H1 (cell line): ENCODE data around the gene GLCE. TPM values are rescaled to one million over a fixed set of nuclear protein-coding genes. Genes with fewer than 3 reads are reported as not detected.

Source experiments
- CTCF ChIA-PET: fragments of 300-600 bp; sonication (Branson Sonifier 250); formaldehyde crosslinking; loops from one replicate; lab custom pipeline; 2021; ENCODE audit not compliant: partially characterized antibody; lab: Charles Lee
- POLR2A ChIA-PET: fragments of 300-600 bp; sonication (Branson Sonifier 250); formaldehyde crosslinking; loops from one replicate; lab custom pipeline; 2021; ENCODE audit warnings: inconsistent platforms; ENCODE audit not compliant: partially characterized antibody; lab: Charles Lee
- DNase-seq, 2 experiments: peaks; one replicate each; pipeline versions ENCODE4 v3.0.0 to v3.0.0-alpha.2; 2010 to 2022; ENCODE audit warnings: low spot score in 2 of 2, low read depth in 1 of 2, mixed read lengths in 1 of 2
- FAIRE-seq: peaks from 2 replicates; lab custom pipeline; 2011; peaks lifted over from hg19 to GRCh38; lab: Jason Lieb, UNC
- H2AFZ ChIP-seq: 2 replicates; pipeline ENCODE4 v1.8.1; 2012; ENCODE audit warnings: low read length, inconsistent platforms
- H2AK5ac ChIP-seq: 2 replicates; pipeline ENCODE4 v1.6.1; 2013; ENCODE audit warnings: low read depth, low read length
- H2BK120ac ChIP-seq: replicated peaks from 2 replicates; pipeline ENCODE3; 2013; ENCODE audit warnings: low read depth, low read length, inconsistent platforms
- H2BK12ac ChIP-seq: 2 replicates; pipeline ENCODE4 v1.6.1; 2013; ENCODE audit warnings: low read depth, low read length
- H2BK15ac ChIP-seq: 2 replicates; pipeline ENCODE4 v1.6.1; 2013; ENCODE audit warnings: low read length
- H2BK20ac ChIP-seq: 2 replicates; pipeline ENCODE4 v1.6.1; 2013; ENCODE audit warnings: low read length
- H2BK5ac ChIP-seq: 2 replicates; pipeline ENCODE4 v1.6.1; 2013; ENCODE audit warnings: low read depth, low read length
- H3K14ac ChIP-seq: 2 replicates; pipeline ENCODE4 v1.6.1; 2013; ENCODE audit warnings: inconsistent platforms; ENCODE audit not compliant: insufficient read length
- H3K18ac ChIP-seq: 2 replicates; pipeline ENCODE4 v1.6.1; 2013; ENCODE audit warnings: low read length; ENCODE audit errors: extremely low read depth
- H3K23ac ChIP-seq: 2 replicates; pipeline ENCODE4 v1.6.1; 2013; ENCODE audit warnings: inconsistent platforms; ENCODE audit not compliant: insufficient read length
- H3K23me2 ChIP-seq: 2 replicates; pipeline ENCODE4 v1.6.1; 2013; ENCODE audit warnings: low read depth, low read length
- H3K27ac ChIP-seq: 2 replicates; pipeline ENCODE4 v1.6.1; 2011; ENCODE audit warnings: low read depth, low read length, inconsistent platforms
- H3K27me3 ChIP-seq, 4 experiments: replicated peaks in 1 of 4; 1 replicate in 1 of 4; 2 replicates in 3 of 4; pipeline versions ENCODE4 v1.6.1 to v1.8.1; 2011 to 2013; ENCODE audit warnings: low read length in 3 of 4, mild to moderate bottlenecking in 3 of 4, inconsistent platforms in 2 of 4, mixed read lengths in 2 of 4, moderate library complexity in 1 of 4; ENCODE audit not compliant: control insufficient read depth in 3 of 4, insufficient read depth in 3 of 4; ENCODE audit errors: extremely low read depth in 1 of 4
- H3K36me3 ChIP-seq, 4 experiments: 2 replicates each; pipeline versions ENCODE4 v1.6.1 to v1.8.1; 2011 to 2013; ENCODE audit warnings: mild to moderate bottlenecking in 4 of 4, low read length in 3 of 4, moderate library complexity in 2 of 4, control low read depth in 1 of 4, inconsistent platforms in 1 of 4; ENCODE audit not compliant: insufficient read depth in 4 of 4, control insufficient read depth in 2 of 4
- H3K4ac ChIP-seq: replicated peaks from 2 replicates; pipeline ENCODE3; 2013; ENCODE audit warnings: low read length, low read depth, mixed read lengths, inconsistent platforms; ENCODE audit not compliant: insufficient read length
- H3K4me1 ChIP-seq, 4 experiments: replicated peaks in 1 of 4; 1 replicate in 1 of 4; 2 replicates in 3 of 4; pipeline versions ENCODE4 v1.6.1 to v1.8.1; 2011 to 2013; ENCODE audit warnings: low read length in 3 of 4, inconsistent platforms in 2 of 4, mixed read lengths in 1 of 4; ENCODE audit not compliant: insufficient read depth in 4 of 4, control insufficient read depth in 3 of 4
- H3K4me2 ChIP-seq, 2 experiments: 2 replicates each; pipeline versions ENCODE4 v1.6.1 to v1.8.1; 2011 to 2013; ENCODE audit warnings: low read depth in 2 of 2, low read length in 2 of 2, control low read depth in 1 of 2, inconsistent platforms in 1 of 2, mild to moderate bottlenecking in 1 of 2; ENCODE audit not compliant: insufficient read depth in 1 of 2
- H3K4me3 ChIP-seq, 4 experiments: fragments of 200-600, 300-600 bp in 1 of 4; sonication (generic), shearing (Covaris generic), sonication (Bioruptor Twin) in 1 of 4; 2 replicates each; pipeline versions ENCODE4 v1.5.1 to v1.8.1; 2011 to 2016; ENCODE audit warnings: low read length in 4 of 4, low read depth in 3 of 4, control low read depth in 2 of 4, inconsistent platforms in 2 of 4, mild to moderate bottlenecking in 2 of 4, mixed read lengths in 1 of 4, moderate library complexity in 1 of 4; ENCODE audit not compliant: insufficient read depth in 2 of 4; ENCODE audit errors: extremely low read depth in 1 of 4
- H3K56ac ChIP-seq: replicated peaks from 2 replicates; pipeline ENCODE3; 2013; ENCODE audit warnings: low read depth, mild to moderate bottlenecking, mixed read lengths, low read length, inconsistent platforms; ENCODE audit not compliant: insufficient read length
- H3K79me1 ChIP-seq: 2 replicates; pipeline ENCODE4 v1.6.1; 2013; ENCODE audit warnings: low read depth, low read length, control low read depth
- H3K79me2 ChIP-seq, 2 experiments: 2 replicates each; pipeline versions ENCODE4 v1.6.1 to v1.8.1; 2012 to 2013; ENCODE audit warnings: low read length in 2 of 2, mild to moderate bottlenecking in 2 of 2, inconsistent platforms in 1 of 2; ENCODE audit not compliant: insufficient read depth in 2 of 2, control insufficient read depth in 1 of 2
- H3K9ac ChIP-seq, 4 experiments: replicated peaks in 1 of 4; 1 replicate in 1 of 4; 2 replicates in 3 of 4; pipeline versions ENCODE4 v1.6.1 to v1.8.1; 2011 to 2013; ENCODE audit warnings: low read depth in 3 of 4, low read length in 3 of 4, control low read depth in 2 of 4, mild to moderate bottlenecking in 2 of 4, moderate library complexity in 2 of 4, inconsistent platforms in 1 of 4; ENCODE audit errors: extremely low read depth in 1 of 4
- H3K9me3 ChIP-seq, 2 experiments: 2 replicates each; pipeline versions ENCODE4 v1.6.1 to v1.8.1; 2012 to 2013; ENCODE audit warnings: mild to moderate bottlenecking in 2 of 2, moderate library complexity in 2 of 2, control low read depth in 1 of 2, inconsistent platforms in 1 of 2, low read depth in 1 of 2, low read length in 1 of 2, mixed read lengths in 1 of 2; ENCODE audit not compliant: insufficient read depth in 2 of 2
- H4K20me1 ChIP-seq, 2 experiments: replicated peaks in 1 of 2; 2 replicates each; pipeline versions ENCODE3 to v1.8.1; 2011 to 2013; ENCODE audit warnings: inconsistent platforms in 2 of 2, low read length in 2 of 2, mild to moderate bottlenecking in 1 of 2; ENCODE audit not compliant: insufficient read depth in 2 of 2, control insufficient read depth in 1 of 2
- H4K5ac ChIP-seq: 2 replicates; pipeline ENCODE4 v1.6.1; 2013; ENCODE audit warnings: low read length, low read depth, mixed read lengths, inconsistent platforms; ENCODE audit not compliant: insufficient read length
- H4K8ac ChIP-seq: 2 replicates; pipeline ENCODE4 v1.8.0; 2013; ENCODE audit warnings: mild to moderate bottlenecking, moderate library complexity, low read length, inconsistent platforms; ENCODE audit not compliant: insufficient read depth; ENCODE audit errors: extremely low read depth
- H4K91ac ChIP-seq: replicated peaks from 2 replicates; pipeline ENCODE3; 2013; ENCODE audit warnings: low read length, mixed read lengths, inconsistent platforms; ENCODE audit not compliant: insufficient read length
- ATF2 ChIP-seq: IDR thresholded peaks from 2 replicates; pipeline ENCODE4 v1.6.1; 2012; ENCODE audit warnings: low read length, inconsistent platforms
- GABPA ChIP-seq: IDR thresholded peaks from 2 replicates; pipeline ENCODE4 v1.6.1; 2011; ENCODE audit warnings: mild to moderate bottlenecking, low read length, moderate library complexity, borderline replicate concordance; ENCODE audit not compliant: insufficient read depth
- KDM5A ChIP-seq: fragments of 200-600 bp; IDR thresholded peaks from 2 replicates; pipeline ENCODE4 v1.7.1; 2012; ENCODE audit warnings: mild to moderate bottlenecking, low read length, inconsistent platforms, mixed read lengths
- RBBP5 ChIP-seq: IDR thresholded peaks from 2 replicates; pipeline ENCODE4 v1.7.1; 2012; ENCODE audit warnings: low read depth, mild to moderate bottlenecking, inconsistent platforms, low read length, moderate library complexity, borderline replicate concordance
- SIRT6 ChIP-seq: IDR thresholded peaks from one replicate; pipeline ENCODE4 v1.7.1; 2012; ENCODE audit warnings: low read length, inconsistent platforms
- SP4 ChIP-seq: IDR thresholded peaks from 2 replicates; pipeline ENCODE4 v1.6.1; 2012; ENCODE audit warnings: low read length, inconsistent platforms
- TCF12 ChIP-seq: IDR thresholded peaks from 2 replicates; pipeline ENCODE4 v1.6.1; 2011; ENCODE audit warnings: low read depth, mild to moderate bottlenecking, low read length
- WGBS, 2 experiments: shearing (Covaris generic) in 1 of 2; methylation state at CpG; one replicate each; pipeline versions ENCODE4 v1.1.6 to v1.1.7; 2013 to 2015; ENCODE audit warnings: low lambda C conversion rate in 2 of 2, mixed read lengths in 2 of 2, inconsistent platforms in 1 of 2, low coverage in 1 of 2, missing lambda C conversion rate in 1 of 2; ENCODE audit not compliant: insufficient replicate concordance in 2 of 2, insufficient coverage in 1 of 2, insufficient read length in 1 of 2; ENCODE audit errors: extremely low coverage in 1 of 2, missing lambda C conversion rate in 1 of 2; 5-methylcytosine and 5-hydroxymethylcytosine counted together
- polyA plus RNA-seq, 7 experiments: library from polyadenylated mRNA; depleted of rRNA in 3 of 7; stranded (reverse) in 5 of 7; unstranded in 2 of 7; fragments of >200 nt in 5 of 7; fragments of 200-250 nt in 2 of 7; gene quantifications; 1 replicate in 5 of 7; 2 replicates in 1 of 7; 4 replicates in 1 of 7; pipeline versions ENCODE4 v1.2.1 to v1.2.3, GENCODE V29; 2011 to 2013; ENCODE audit warnings: missing spikeins in 2 of 7, mixed read lengths in 2 of 7
- total RNA-seq: library from RNA; stranded (reverse); fragmentation: NEBNext Ultra II Directional; extraction: Animal tissue kit (Norgen Biotek cat#: 25700); gene quantifications from 2 replicates; pipeline ENCODE4 v1.2.1, GENCODE V29; 2021

Gene GLCE
- total and polyA plus RNA-seq, 2 of the 8 experiments (the other 6 are each of a cell fraction or from before 2014, with no cell fraction given), result 17.1 to 22.7 TPM

GRCh38 chr15:69215314-69216035 is 55.0 kb downstream of the GLCE start:
- H4K5ac ChIP-seq, result no peak overlapping the region
- H3K23me2 ChIP-seq, result no peaks in the 10 kb centered on the region
- no peak overlapping the region for H4K91ac ChIP-seq
- no peak overlapping the region for H3K14ac ChIP-seq
- 85% methylated on average over 2 of the region's 2 CpGs; no CpG with 5 or more reads in 1 of the 2 experiments for WGBS, 2 experiments
- H2BK5ac ChIP-seq, result no peak overlapping the region
- no peak overlapping the region for H3K23ac ChIP-seq
- H2AK5ac ChIP-seq, result no peak overlapping the region
- no peak overlapping the region for H2AFZ ChIP-seq
- H3K4me1 ChIP-seq, result no peaks in the 10 kb centered on the region
- H2BK15ac ChIP-seq, result no peak overlapping the region
- H3K4me3 ChIP-seq, result no peak overlapping the region
- H3K4me2 ChIP-seq, result no peak overlapping the region
- ChIA-PET POLR2A (no interaction called here), CTCF (no interaction called here)
- H3K18ac ChIP-seq, result no peak overlapping the region
- H3K79me1 ChIP-seq, result no peaks in the 10 kb centered on the region
- H3K27me3 ChIP-seq, result no peaks in the 10 kb centered on the region
- no peak for TF ChIP-seq TCF12
- TF ChIP-seq SP4, result no peak
- TF ChIP-seq ATF2, result no peak
- TF ChIP-seq GABPA, result no peak
- no peak for TF ChIP-seq RBBP5
- no peak for TF ChIP-seq KDM5A
- TF ChIP-seq SIRT6, result no peak
- H3K36me3 ChIP-seq, result no peaks in the 10 kb centered on the region
- DNase-seq (no peak), FAIRE-seq (no peak)
- H2BK20ac ChIP-seq, result no peak overlapping the region
- H3K27ac ChIP-seq, result no peak overlapping the region
- H3K9ac ChIP-seq, result no peak overlapping the region
- no peaks in the 10 kb centered on the region for H3K9me3 ChIP-seq
- H4K20me1 ChIP-seq, result no peaks in the 10 kb centered on the region
- no peak overlapping the region for H3K56ac ChIP-seq
- no peak overlapping the region for H4K8ac ChIP-seq
- H3K79me2 ChIP-seq, result peaks cover 0 to 1% of the 10 kb centered on the region in 2 experiments; a peak in 1 of 4 replicates
- no peak overlapping the region for H2BK120ac ChIP-seq
- H2BK12ac ChIP-seq, result no peak overlapping the region
- H3K4ac ChIP-seq, result no peak overlapping the region
